Thoracic aorta (tissue), 2 donors: Measurements from ENCODE around the gene OGT. TPM values are rescaled to one million over a fixed set of nuclear protein-coding genes. Genes with fewer than 3 reads are reported as not detected.
"Not testable (repeated sequence)": the region's sequence is repeated elsewhere in the genome, so short reads cannot be mapped to it uniquely, and the experiment has no call there.

Experiments used
- ATAC-seq: fragments of 150-250 bp; one replicate; pipeline ENCODE4 v1.8.0; 2017; ENCODE audit warnings: low read depth; ENCODE audit not compliant: insufficient number of reproducible peaks, low FRiP score
- DNase-seq: peaks from one replicate; pipeline ENCODE4 v3.0.0-alpha.2; 2020; ENCODE audit warnings: low spot score
- H3K27ac ChIP-seq, 2 donors: fragments of 200-600 bp; sonication (generic); 1 replicate in 1 of 2; 2 replicates in 1 of 2; pipeline ENCODE4 v1.5.1; 2016; ENCODE audit warnings: mild to moderate bottlenecking in 2 of 2, moderate library complexity in 2 of 2
- H3K27me3 ChIP-seq: fragments of 200-600 bp; sonication (generic); replicated peaks from 2 replicates; pipeline ENCODE4 v1.6.0; 2016; ENCODE audit warnings: mild to moderate bottlenecking; ENCODE audit not compliant: insufficient read depth
- H3K36me3 ChIP-seq: fragments of 200-600 bp; sonication (generic); one replicate; pipeline ENCODE4 v1.5.1; 2016
- H3K4me1 ChIP-seq, 2 donors: fragments of 200-600 bp; sonication (generic); 1 replicate in 1 of 2; 2 replicates in 1 of 2; pipeline versions ENCODE4 v1.5.1 to v1.6.0; 2016; ENCODE audit warnings: low read depth in 2 of 2, mild to moderate bottlenecking in 1 of 2; ENCODE audit not compliant: control insufficient read depth in 1 of 2
- H3K4me3 ChIP-seq: fragments of 200-600 bp; sonication (generic); 2 replicates; pipeline ENCODE4 v1.5.1; 2016; ENCODE audit warnings: mild to moderate bottlenecking
- H3K9me3 ChIP-seq: fragments of 200-600 bp; sonication (generic); 2 replicates; pipeline ENCODE4 v1.5.1; 2016
- total RNA-seq, 2 donors: library from RNA; depleted of rRNA; stranded (reverse); fragments of >200 nt; gene quantifications; one replicate each; pipeline versions ENCODE4 v1.1.0 to v1.2.3, GENCODE V29; 2016
- TF ChIP-seq, protein P1 (sequence below): fragments of 200-600 bp; sonication (generic); IDR thresholded peaks from one replicate; pipeline ENCODE4 v1.5.1; 2019; ENCODE audit warnings: antibody characterized with exemption

OGT gene
- total RNA-seq, 2 donors from 2014 or later: 196 to 258 TPM

- no peak for DNase-seq
Observed at GRCh38 chrX:71558920-71559319, 26.0 kb downstream of the OGT start.

DNA sequence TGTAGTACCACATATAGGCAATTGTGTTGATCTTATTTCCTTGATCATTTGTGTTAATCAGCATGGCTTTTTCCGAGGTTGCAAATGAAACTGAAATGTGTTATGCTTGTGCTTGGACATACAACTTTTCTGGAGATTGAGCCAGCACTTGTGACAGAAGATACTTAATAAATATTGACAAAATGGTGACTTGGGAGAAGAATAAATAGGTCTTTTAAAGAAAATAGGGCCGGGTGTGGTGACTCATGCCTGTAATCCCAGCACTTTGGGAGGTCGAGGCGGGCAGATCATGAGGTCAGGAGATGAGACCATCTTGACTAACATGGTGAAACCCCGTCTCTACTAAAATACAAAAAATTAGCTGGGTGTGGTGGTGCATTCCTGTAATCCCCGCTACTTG, 26.9 kb downstream of the OGT start:
- peaks cover 51% of the 10 kb centered on the region for H3K36me3 ChIP-seq
- not testable (repeated sequence) for H3K27ac ChIP-seq, H3K9me3 ChIP-seq, H3K27me3 ChIP-seq, DNase-seq, H3K4me3 ChIP-seq, ATAC-seq, H3K4me1 ChIP-seq

More at GRCh38 chrX:71558920-71559319, 26.0 kb downstream of the OGT start:
- H3K4me3 ChIP-seq: no peak overlapping the region
- no peaks in the 10 kb centered on the region for H3K9me3 ChIP-seq
- TF ChIP-seq, protein P1, sequence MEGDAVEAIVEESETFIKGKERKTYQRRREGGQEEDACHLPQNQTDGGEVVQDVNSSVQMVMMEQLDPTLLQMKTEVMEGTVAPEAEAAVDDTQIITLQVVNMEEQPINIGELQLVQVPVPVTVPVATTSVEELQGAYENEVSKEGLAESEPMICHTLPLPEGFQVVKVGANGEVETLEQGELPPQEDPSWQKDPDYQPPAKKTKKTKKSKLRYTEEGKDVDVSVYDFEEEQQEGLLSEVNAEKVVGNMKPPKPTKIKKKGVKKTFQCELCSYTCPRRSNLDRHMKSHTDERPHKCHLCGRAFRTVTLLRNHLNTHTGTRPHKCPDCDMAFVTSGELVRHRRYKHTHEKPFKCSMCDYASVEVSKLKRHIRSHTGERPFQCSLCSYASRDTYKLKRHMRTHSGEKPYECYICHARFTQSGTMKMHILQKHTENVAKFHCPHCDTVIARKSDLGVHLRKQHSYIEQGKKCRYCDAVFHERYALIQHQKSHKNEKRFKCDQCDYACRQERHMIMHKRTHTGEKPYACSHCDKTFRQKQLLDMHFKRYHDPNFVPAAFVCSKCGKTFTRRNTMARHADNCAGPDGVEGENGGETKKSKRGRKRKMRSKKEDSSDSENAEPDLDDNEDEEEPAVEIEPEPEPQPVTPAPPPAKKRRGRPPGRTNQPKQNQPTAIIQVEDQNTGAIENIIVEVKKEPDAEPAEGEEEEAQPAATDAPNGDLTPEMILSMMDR: no peak
- no peaks in the 10 kb centered on the region for H3K27me3 ChIP-seq
- peaks cover 49% of the 10 kb centered on the region for H3K36me3 ChIP-seq
- ATAC-seq: no peak
- H3K4me1 ChIP-seq: no peaks in the 10 kb centered on the region
- H3K27ac ChIP-seq: no peak overlapping the region

- DNase-seq (no peak), ATAC-seq (no peak)
- H3K27me3 ChIP-seq: no peaks in the 10 kb centered on the region
- TF ChIP-seq, protein P1: no peak
- H3K27ac ChIP-seq: no peak overlapping the region
- H3K4me3 ChIP-seq: no peak overlapping the region
- peaks cover 53% of the 10 kb centered on the region for H3K36me3 ChIP-seq
- H3K4me1 ChIP-seq: no peaks in the 10 kb centered on the region
- H3K9me3 ChIP-seq: no peaks in the 10 kb centered on the region
Observed at GRCh38 chrX:71563921-71564320, 31.0 kb downstream of the OGT start.

- H3K27ac ChIP-seq: no peak overlapping the region
- no peak for ATAC-seq
- TF ChIP-seq, protein P1: no peak
Observed at GRCh38 chrX:71565474-71566041, 32.7 kb downstream of the OGT start.

DNA sequence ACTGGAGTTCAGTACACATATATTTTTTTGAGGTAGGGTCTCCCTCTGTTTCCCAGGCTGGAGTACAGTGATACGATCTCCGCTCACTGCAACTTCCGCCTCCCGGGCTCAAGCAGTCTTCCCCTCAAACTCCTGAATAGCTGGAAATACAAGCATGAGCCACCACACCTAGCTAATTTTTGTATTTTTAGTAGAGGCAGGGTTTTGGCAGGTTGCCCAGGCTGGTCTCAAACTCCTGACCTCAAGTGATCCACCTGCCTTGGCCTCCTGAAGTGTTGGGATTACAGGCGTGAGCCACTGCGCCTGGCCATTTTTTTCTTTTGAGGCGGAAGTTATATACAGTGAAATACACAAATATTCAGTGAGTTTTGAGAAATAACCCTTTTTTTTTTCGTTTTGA, 38.5 kb downstream of the OGT start:
- not testable (repeated sequence) for H3K9me3 ChIP-seq, H3K27ac ChIP-seq, ATAC-seq, H3K27me3 ChIP-seq, H3K4me1 ChIP-seq, H3K4me3 ChIP-seq, DNase-seq
- peaks cover 19% of the 10 kb centered on the region for H3K36me3 ChIP-seq

More at GRCh38 chrX:71565474-71566041, 32.7 kb downstream of the OGT start:
- H3K4me1 ChIP-seq: no peaks in the 10 kb centered on the region
- H3K27me3 ChIP-seq: no peaks in the 10 kb centered on the region
- no peak for DNase-seq
- H3K9me3 ChIP-seq: no peaks in the 10 kb centered on the region
- no peak overlapping the region for H3K4me3 ChIP-seq
- peaks cover 47% of the 10 kb centered on the region for H3K36me3 ChIP-seq

DNA sequence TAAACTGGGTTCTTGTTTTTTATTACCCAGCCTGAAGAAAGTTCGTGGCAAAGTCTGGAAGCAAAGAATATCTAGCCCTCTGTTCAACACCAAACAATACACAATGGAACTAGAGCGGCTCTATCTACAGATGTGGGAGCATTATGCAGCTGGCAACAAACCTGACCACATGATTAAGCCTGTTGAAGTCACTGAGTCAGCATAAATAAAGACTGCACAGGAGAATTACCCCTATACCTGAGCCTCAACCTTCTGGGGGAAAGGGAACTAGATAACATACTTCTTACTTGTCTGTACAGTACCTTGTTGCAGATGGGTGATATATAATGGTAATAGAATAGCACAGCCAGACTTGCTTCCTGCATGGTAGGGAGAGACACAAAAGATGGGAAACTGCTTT, 40.7 kb downstream of the OGT start:
- no peak for DNase-seq
- no peak overlapping the region for H3K27ac ChIP-seq
- H3K36me3 ChIP-seq: peaks cover 10% of the 10 kb centered on the region
- TF ChIP-seq, protein P1: no peak
- H3K4me1 ChIP-seq: no peaks in the 10 kb centered on the region
- H3K9me3 ChIP-seq: no peaks in the 10 kb centered on the region
- no peak for ATAC-seq
- H3K4me3 ChIP-seq: no peak overlapping the region
- H3K27me3 ChIP-seq: no peaks in the 10 kb centered on the region
